HEK293T (cell line): ENCODE data around the gene TMEM236.

Experiments
- ARNT ChIP-seq: fragments of 450-650 bp; IDR thresholded peaks from 2 replicates; pipeline ENCODE4 v1.6.1; 2017; ENCODE audit warnings: mild to moderate bottlenecking
- BHLHE40 ChIP-seq: fragments of 450-650 bp; IDR thresholded peaks from 2 replicates; pipeline ENCODE4 v1.6.1; 2016; ENCODE audit warnings: mild to moderate bottlenecking, moderate library complexity, borderline replicate concordance
- CTBP1 ChIP-seq: fragments of 450-650 bp; IDR thresholded peaks from 2 replicates; pipeline ENCODE4 v1.6.1; 2016; ENCODE audit warnings: borderline replicate concordance
- ELF4 ChIP-seq: fragments of 450-650 bp; IDR thresholded peaks from 2 replicates; pipeline ENCODE4 v1.6.1; 2017; ENCODE audit warnings: antibody characterized with exemption
- FOXA1 ChIP-seq: fragments of 450-650 bp; IDR thresholded peaks from 2 replicates; pipeline ENCODE4 v1.6.1; 2016; ENCODE audit warnings: mild to moderate bottlenecking
- FOXM1 ChIP-seq: fragments of 450-650 bp; IDR thresholded peaks from 2 replicates; pipeline ENCODE4 v1.6.1; 2017; ENCODE audit warnings: mild to moderate bottlenecking, borderline replicate concordance
- L3MBTL2 ChIP-seq: fragments of 450-650 bp; conservative IDR thresholded peaks from 2 replicates; pipeline ENCODE4 v1.6.1; 2016; ENCODE audit warnings: mild to moderate bottlenecking
- NFRKB ChIP-seq: fragments of 450-650 bp; IDR thresholded peaks from 2 replicates; pipeline ENCODE4 v1.6.1; 2016; ENCODE audit warnings: mild to moderate bottlenecking, moderate library complexity
- SP1 ChIP-seq: fragments of 450-650 bp; IDR thresholded peaks from 2 replicates; pipeline ENCODE4 v1.6.1; 2017
- SUZ12 ChIP-seq: fragments of 450-650 bp; IDR thresholded peaks from 2 replicates; pipeline ENCODE4 v1.6.1; 2016; ENCODE audit warnings: mild to moderate bottlenecking
- TARDBP ChIP-seq: fragments of 450-650 bp; IDR thresholded peaks from 2 replicates; pipeline ENCODE4 v1.6.1; 2016
- ZNF384 ChIP-seq: fragments of 450-650 bp; IDR thresholded peaks from 2 replicates; pipeline ENCODE4 v1.6.1; 2016
- TF ChIP-seq, protein P1 (sequence below): fragments of 450-650 bp; IDR thresholded peaks from 2 replicates; pipeline ENCODE4 v1.6.1; 2016

DNA sequence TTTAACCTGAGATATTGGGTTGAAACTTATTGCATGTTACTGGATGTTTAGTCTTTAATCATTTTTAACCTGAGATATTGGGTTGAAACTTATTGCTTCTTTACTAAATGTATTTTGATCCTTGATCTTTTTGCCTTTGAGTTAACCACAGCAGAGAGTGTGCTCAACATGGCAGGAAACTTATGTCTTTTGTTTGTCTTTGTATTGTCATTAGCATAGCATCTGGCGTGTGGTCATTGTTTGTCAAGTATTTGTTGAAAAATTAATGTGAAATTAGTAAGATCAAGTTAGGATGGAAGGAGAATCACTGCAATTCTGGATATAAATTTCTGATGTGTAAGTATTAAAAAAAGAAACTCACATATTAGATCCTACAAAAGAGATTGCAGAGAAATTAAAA, 65.3 kb downstream of the TMEM236 start:
- TF ChIP-seq FOXM1 (no peak), ZNF384 (no peak), FOXA1 (no peak), NFRKB (no peak), CTBP1 (no peak), SUZ12 (no peak), ELF4 (no peak), BHLHE40 (no peak), SP1 (no peak), ARNT (no peak), TARDBP (no peak), L3MBTL2 (no peak)
- TF ChIP-seq, protein P1, sequence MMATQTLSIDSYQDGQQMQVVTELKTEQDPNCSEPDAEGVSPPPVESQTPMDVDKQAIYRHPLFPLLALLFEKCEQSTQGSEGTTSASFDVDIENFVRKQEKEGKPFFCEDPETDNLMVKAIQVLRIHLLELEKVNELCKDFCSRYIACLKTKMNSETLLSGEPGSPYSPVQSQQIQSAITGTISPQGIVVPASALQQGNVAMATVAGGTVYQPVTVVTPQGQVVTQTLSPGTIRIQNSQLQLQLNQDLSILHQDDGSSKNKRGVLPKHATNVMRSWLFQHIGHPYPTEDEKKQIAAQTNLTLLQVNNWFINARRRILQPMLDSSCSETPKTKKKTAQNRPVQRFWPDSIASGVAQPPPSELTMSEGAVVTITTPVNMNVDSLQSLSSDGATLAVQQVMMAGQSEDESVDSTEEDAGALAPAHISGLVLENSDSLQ, result no peak
